GM19023 (cell line): ENCODE measurements around the gene BCL3.
A peak's percentile ranks its signal among the peaks of the same experiment; 100 is the strongest.
"Not testable (repeated sequence)": the region's sequence is repeated elsewhere in the genome, so short reads cannot be mapped to it uniquely, and the experiment has no call there.

Source experiments
- ATAC-seq: cut with Tn5 transposase; IDR thresholded peaks from one replicate; pipeline ENCODE4 v1.9.1; 2021; ENCODE audit warnings: mild to moderate bottlenecking, moderate library complexity; ENCODE audit not compliant: unreplicated experiment

The BCL3 gene

GRCh38 chr19:44757057-44757734 lies 8.7 kb downstream of the BCL3 start:
- no peak for ATAC-seq

- ATAC-seq = no peak
Observed at GRCh38 chr19:44757735-44758505, 9.4 kb downstream of the BCL3 start.

GRCh38 chr19:44758596-44758995 lies 10.1 kb downstream of the BCL3 start:
- no peak for ATAC-seq

GRCh38 chr19:44759083-44759804 lies 10.7 kb downstream of the BCL3 start:
- no peak for ATAC-seq

- ATAC-seq = no peak
Observed at GRCh38 chr19:44762038-44762437, 13.5 kb downstream of the BCL3 start.

- no peak for ATAC-seq
Observed at GRCh38 chr19:44765033-44765948, 16.8 kb downstream of the BCL3 start.

GRCh38 chr19:44765949-44766335 lies 17.4 kb downstream of the BCL3 start:
- no peak for ATAC-seq

- ATAC-seq = no peak
Observed at GRCh38 chr19:44767295-44768180, 19.0 kb downstream of the BCL3 start.

- peak; percentile 90 for ATAC-seq
Observed at GRCh38 chr19:44770550-44771257, 22.2 kb downstream of the BCL3 start.

- not testable (repeated sequence) for ATAC-seq
Observed at GRCh38 chr19:44772144-44772543, 23.6 kb downstream of the BCL3 start.

GRCh38 chr19:44772959-44773358 lies 24.5 kb downstream of the BCL3 start:
- no peak for ATAC-seq

GRCh38 chr19:44775676-44776240 lies 27.2 kb downstream of the BCL3 start:
- ATAC-seq = no peak

GRCh38 chr19:44776402-44777096 lies 28.0 kb downstream of the BCL3 start:
- ATAC-seq = no peak

GRCh38 chr19:44777715-44778347 lies 29.3 kb downstream of the BCL3 start, which contains the start of gene CBLC:
Gene CBLC (plus strand): TSS chr19:44777890. CDS start chr19:44777932, 42 bp downstream.
- no peak for ATAC-seq

GRCh38 chr19:44779150-44779549 lies 30.6 kb downstream of the BCL3 start:
- no peak for ATAC-seq

- not testable (repeated sequence) for ATAC-seq
Observed at GRCh38 chr19:44781694-44782093, 33.2 kb downstream of the BCL3 start.

- ATAC-seq = no peak
Observed at GRCh38 chr19:44782729-44783128, 34.2 kb downstream of the BCL3 start.

GRCh38 chr19:44783545-44783944 lies 35.0 kb downstream of the BCL3 start:
- no peak for ATAC-seq
